Measurements from ENCODE around the gene EPM2A.

Gene EPM2A

DNA sequence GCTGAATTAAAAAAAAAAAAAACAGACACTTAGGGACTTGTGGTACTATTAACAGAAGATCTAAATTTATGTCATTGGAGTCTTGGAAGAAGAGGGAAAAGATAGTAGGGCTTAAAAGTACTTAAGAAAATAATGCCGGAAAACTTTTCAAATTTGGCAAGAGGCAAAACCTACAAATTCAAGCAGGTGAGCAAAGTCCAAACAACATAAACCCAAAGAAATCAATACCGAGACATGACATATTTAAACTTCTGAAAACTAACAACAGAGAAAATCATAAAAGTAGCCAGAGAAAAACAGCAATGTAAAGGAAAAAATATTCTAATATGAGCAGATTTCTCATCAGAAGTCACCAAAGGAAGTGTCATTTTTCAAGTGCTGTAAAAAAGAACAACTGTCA is 44.4 kb downstream of the EPM2A start:
- Histone ChIP-seq H3K4me3 (no peak overlapping the region), H3K27ac (no peak overlapping the region), H3K9me3 (no peaks in the 10 kb centered on the region), H3K4me1 (peaks cover 0 to 7% (median 0%) of the 10 kb centered on the region in 4 donors), H3K27me3 (no peaks in the 10 kb centered on the region), H3K36me3 (peaks cover 0 to 2% (median 0%) of the 10 kb centered on the region in 3 donors)
- TF ChIP-seq, protein P1, sequence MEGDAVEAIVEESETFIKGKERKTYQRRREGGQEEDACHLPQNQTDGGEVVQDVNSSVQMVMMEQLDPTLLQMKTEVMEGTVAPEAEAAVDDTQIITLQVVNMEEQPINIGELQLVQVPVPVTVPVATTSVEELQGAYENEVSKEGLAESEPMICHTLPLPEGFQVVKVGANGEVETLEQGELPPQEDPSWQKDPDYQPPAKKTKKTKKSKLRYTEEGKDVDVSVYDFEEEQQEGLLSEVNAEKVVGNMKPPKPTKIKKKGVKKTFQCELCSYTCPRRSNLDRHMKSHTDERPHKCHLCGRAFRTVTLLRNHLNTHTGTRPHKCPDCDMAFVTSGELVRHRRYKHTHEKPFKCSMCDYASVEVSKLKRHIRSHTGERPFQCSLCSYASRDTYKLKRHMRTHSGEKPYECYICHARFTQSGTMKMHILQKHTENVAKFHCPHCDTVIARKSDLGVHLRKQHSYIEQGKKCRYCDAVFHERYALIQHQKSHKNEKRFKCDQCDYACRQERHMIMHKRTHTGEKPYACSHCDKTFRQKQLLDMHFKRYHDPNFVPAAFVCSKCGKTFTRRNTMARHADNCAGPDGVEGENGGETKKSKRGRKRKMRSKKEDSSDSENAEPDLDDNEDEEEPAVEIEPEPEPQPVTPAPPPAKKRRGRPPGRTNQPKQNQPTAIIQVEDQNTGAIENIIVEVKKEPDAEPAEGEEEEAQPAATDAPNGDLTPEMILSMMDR (IDR thresholded peaks at IDR 0.05): no peak
- intact Hi-C loops (cut with DNase I; ENCODE audit: low total_unique reads): no loop called here
- DNase-seq: no peak

DNA sequence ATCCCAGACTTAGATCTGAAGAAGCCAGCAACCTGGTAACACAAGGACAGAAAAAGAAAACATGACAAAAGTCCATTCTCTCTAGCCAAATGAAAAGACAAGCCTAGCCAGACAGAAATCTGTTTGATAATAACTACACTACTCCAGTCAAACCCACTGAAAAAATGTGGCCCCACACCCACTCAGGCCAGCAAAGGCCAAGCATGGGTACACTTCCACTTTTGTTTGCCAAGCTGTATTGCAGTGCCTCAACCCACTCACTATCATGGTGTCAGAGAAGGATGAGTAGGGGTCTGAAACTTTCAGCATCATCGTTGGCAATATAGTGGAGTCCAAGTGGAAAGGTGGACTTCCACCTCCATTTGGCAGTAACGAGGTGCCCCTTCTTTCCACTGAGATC is 45.8 kb downstream of the EPM2A start:
- intact Hi-C loops (cut with DNase I; ENCODE audit: low total_unique reads): no loop called here
- H3K27ac ChIP-seq: no peak overlapping the region
- TF ChIP-seq, protein P1 (IDR thresholded peaks at IDR 0.05): no peak
- H3K36me3 ChIP-seq: peaks cover 0 to 7% (median 0%) of the 10 kb centered on the region in 3 donors
- no peak overlapping the region for H3K4me3 ChIP-seq
- no peaks in the 10 kb centered on the region for H3K9me3 ChIP-seq
- H3K27me3 ChIP-seq: no peaks in the 10 kb centered on the region
- no peak for DNase-seq
- H3K4me1 ChIP-seq: peaks cover 0 to 7% (median 0%) of the 10 kb centered on the region in 4 donors

DNA sequence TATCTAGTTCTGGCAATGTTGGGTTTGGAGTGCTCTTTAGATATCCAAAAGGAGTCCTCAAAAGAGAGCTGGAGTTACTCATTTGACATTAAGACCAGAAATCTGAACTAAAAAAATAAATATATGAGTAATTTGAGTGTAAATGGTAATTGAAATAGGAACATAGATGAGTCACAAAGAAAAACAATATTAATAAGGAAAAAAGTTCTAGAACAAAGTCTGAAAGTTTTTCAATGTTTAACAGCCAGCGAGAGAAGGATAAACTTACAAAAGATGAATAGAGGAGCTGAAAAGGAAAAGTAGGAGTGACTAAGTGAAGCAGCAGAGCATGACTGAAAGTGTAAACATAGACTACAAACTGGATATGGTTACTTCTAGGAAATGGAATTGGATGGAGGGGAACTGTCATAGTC is 46.8 kb downstream of the EPM2A start:
- TF ChIP-seq, protein P1 (IDR thresholded peaks at IDR 0.05): no peak
- Histone ChIP-seq H3K36me3 (peaks cover 0 to 9% (median 4%) of the 10 kb centered on the region in 3 donors), H3K4me1 (peaks cover 0 to 7% (median 0%) of the 10 kb centered on the region in 4 donors), H3K4me3 (no peak overlapping the region), H3K27me3 (no peaks in the 10 kb centered on the region), H3K27ac (no peak overlapping the region), H3K9me3 (no peaks in the 10 kb centered on the region)
- intact Hi-C loops (cut with DNase I; ENCODE audit: low total_unique reads): no loop called here
- DNase-seq: no peak

DNA sequence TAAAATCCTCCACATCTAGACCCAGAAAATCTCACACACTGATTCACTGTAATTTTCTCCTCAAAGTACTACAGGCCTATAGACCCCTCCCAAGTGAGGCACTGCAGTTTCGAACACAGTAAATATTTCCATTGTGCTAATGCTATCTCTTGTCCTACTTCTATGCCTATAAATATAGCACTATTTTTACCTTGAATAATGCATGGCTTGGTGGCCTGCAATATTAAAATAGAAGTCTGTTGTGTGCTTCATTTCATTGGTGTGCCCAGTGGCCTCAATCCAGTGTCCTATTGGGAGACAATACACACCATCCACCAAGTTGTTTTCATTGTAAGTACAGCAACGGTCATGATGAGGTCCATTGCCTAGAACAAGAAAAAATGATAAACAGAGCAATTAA is 49.4 kb downstream of the EPM2A start:
- no peak for DNase-seq
- Histone ChIP-seq H3K27ac (no peak overlapping the region), H3K9me3 (no peaks in the 10 kb centered on the region)

DNA sequence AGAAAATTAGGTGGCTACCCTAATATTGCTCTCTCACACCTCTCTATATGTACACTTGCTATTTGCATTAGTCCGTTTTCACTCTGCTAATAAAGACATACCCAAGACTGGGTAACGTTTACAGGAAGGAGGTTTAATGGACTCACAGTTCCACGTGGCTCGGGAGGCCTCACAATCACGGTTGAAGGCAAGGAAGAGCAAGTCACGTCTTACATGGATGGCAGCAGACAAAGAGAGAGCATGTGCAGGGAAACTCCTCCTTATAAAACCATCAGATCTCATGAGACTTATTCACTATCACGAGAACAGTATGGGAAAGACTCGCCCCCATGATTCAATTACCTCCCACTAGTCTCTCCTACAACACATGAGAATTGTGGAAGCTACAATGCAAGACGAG is 53.4 kb downstream of the EPM2A start:
- Histone ChIP-seq H3K4me1 (no peaks in the 10 kb centered on the region), H3K4me3 (no peak overlapping the region), H3K27me3 (no peaks in the 10 kb centered on the region), H3K36me3 (peaks cover 8 to 24% (median 23%) of the 10 kb centered on the region in 3 donors), H3K9me3 (no peaks in the 10 kb centered on the region), H3K27ac (no peak overlapping the region)
- TF ChIP-seq, protein P1 (IDR thresholded peaks at IDR 0.05): no peak
- intact Hi-C loops (cut with DNase I; ENCODE audit: low total_unique reads): no loop called here
- DNase-seq: no peak

More for the DNA sequence above, 49.4 kb downstream of the EPM2A start:
- H3K36me3 ChIP-seq: peaks cover 8 to 24% (median 16%) of the 10 kb centered on the region in 3 donors
- H3K27me3 ChIP-seq: no peaks in the 10 kb centered on the region
- peaks cover 0 to 7% (median 0%) of the 10 kb centered on the region in 4 donors for H3K4me1 ChIP-seq
- intact Hi-C loops (cut with DNase I; ENCODE audit: low total_unique reads): no loop called here
- no peak overlapping the region for H3K4me3 ChIP-seq
- TF ChIP-seq, protein P1 (IDR thresholded peaks at IDR 0.05): no peak

DNA sequence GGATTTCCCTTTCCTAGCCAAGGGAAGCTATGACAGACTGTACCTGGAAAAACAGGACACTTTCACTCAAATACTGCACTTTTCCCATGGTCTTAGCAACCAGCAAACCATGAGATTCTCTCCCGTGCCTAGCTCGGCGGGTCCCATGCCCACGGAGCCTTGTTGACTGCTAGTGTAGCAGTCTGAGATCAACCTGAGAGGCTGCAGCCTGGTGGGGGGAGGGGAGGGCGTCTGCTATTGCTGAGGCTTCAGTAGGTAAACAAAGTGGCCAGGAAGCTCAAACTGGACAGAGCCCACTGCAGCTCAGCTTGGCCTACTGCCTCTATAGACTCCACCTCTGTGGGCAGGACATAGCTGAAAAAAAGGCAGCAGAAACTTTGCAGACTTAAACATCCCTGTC is 61.8 kb downstream of the EPM2A start:
- TF ChIP-seq, protein P1 (IDR thresholded peaks at IDR 0.05): no peak
- H3K4me3 ChIP-seq: no peak overlapping the region
- H3K9me3 ChIP-seq: no peaks in the 10 kb centered on the region
- no peak for DNase-seq
- H3K4me1 ChIP-seq: peaks cover 0 to 14% (median 1%) of the 10 kb centered on the region in 4 donors
- peaks cover 0 to 11% (median 9%) of the 10 kb centered on the region in 3 donors for H3K36me3 ChIP-seq
- H3K27ac ChIP-seq: no peak overlapping the region
- intact Hi-C loops (cut with DNase I; ENCODE audit: low total_unique reads): no loop called here
- H3K27me3 ChIP-seq: no peaks in the 10 kb centered on the region
